PFSK-1 (cell line): ENCODE data around the gene ZNF154.

Experiments used
- POLR2AphosphoS5 ChIP-seq: IDR thresholded peaks from 2 replicates; pipeline ENCODE4 v1.6.1; 2012; ENCODE audit warnings: low read depth, mild to moderate bottlenecking, control low read depth, low read length, moderate library complexity
- REST ChIP-seq, 2 experiments: IDR thresholded peaks; 2 replicates each; pipeline versions ENCODE4 v1.6.1 to v1.8.0; 2011 to 2012; ENCODE audit warnings: low read depth in 2 of 2, low read length in 2 of 2, control low read depth in 1 of 2, inconsistent platforms in 1 of 2, mild to moderate bottlenecking in 1 of 2, moderate library complexity in 1 of 2; ENCODE audit not compliant: insufficient read depth in 1 of 2
- TAF1 ChIP-seq: IDR thresholded peaks from 2 replicates; pipeline ENCODE4 v1.6.1; 2012; ENCODE audit warnings: low read length, control low read depth, borderline replicate concordance; ENCODE audit not compliant: insufficient read depth

GRCh38 chr19:57748029-57748428 is 39.0 kb upstream of the ZNF154 start:
- TF ChIP-seq POLR2AphosphoS5 (no peak), TAF1 (no peak), REST (IDR thresholded peaks at IDR 0.05; ENCODE audit: insufficient read depth in 1 of 2, low read depth in 2 of 2, low read length in 2 of 2) (no peak)
